SIG-M5 treated with dmso at 0.1 percent for 504 hours (cell line): Measurements from ENCODE around the gene DIAPH3.
A peak's percentile ranks its signal among the peaks of the same experiment; 100 is the strongest.
"Not testable (repeated sequence)": the region's sequence is repeated elsewhere in the genome, so short reads cannot be mapped to it uniquely, and the experiment has no call there.

Experiments
- DNase-seq: peaks from one replicate; lab custom pipeline; 2025; ENCODE audit not compliant: unreplicated experiment; lab: John Stamatoyannopoulos, UW

The DIAPH3 gene, protein sequence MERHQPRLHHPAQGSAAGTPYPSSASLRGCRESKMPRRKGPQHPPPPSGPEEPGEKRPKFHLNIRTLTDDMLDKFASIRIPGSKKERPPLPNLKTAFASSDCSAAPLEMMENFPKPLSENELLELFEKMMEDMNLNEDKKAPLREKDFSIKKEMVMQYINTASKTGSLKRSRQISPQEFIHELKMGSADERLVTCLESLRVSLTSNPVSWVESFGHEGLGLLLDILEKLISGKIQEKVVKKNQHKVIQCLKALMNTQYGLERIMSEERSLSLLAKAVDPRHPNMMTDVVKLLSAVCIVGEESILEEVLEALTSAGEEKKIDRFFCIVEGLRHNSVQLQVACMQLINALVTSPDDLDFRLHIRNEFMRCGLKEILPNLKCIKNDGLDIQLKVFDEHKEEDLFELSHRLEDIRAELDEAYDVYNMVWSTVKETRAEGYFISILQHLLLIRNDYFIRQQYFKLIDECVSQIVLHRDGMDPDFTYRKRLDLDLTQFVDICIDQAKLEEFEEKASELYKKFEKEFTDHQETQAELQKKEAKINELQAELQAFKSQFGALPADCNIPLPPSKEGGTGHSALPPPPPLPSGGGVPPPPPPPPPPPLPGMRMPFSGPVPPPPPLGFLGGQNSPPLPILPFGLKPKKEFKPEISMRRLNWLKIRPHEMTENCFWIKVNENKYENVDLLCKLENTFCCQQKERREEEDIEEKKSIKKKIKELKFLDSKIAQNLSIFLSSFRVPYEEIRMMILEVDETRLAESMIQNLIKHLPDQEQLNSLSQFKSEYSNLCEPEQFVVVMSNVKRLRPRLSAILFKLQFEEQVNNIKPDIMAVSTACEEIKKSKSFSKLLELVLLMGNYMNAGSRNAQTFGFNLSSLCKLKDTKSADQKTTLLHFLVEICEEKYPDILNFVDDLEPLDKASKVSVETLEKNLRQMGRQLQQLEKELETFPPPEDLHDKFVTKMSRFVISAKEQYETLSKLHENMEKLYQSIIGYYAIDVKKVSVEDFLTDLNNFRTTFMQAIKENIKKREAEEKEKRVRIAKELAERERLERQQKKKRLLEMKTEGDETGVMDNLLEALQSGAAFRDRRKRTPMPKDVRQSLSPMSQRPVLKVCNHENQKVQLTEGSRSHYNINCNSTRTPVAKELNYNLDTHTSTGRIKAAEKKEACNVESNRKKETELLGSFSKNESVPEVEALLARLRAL

DNA sequence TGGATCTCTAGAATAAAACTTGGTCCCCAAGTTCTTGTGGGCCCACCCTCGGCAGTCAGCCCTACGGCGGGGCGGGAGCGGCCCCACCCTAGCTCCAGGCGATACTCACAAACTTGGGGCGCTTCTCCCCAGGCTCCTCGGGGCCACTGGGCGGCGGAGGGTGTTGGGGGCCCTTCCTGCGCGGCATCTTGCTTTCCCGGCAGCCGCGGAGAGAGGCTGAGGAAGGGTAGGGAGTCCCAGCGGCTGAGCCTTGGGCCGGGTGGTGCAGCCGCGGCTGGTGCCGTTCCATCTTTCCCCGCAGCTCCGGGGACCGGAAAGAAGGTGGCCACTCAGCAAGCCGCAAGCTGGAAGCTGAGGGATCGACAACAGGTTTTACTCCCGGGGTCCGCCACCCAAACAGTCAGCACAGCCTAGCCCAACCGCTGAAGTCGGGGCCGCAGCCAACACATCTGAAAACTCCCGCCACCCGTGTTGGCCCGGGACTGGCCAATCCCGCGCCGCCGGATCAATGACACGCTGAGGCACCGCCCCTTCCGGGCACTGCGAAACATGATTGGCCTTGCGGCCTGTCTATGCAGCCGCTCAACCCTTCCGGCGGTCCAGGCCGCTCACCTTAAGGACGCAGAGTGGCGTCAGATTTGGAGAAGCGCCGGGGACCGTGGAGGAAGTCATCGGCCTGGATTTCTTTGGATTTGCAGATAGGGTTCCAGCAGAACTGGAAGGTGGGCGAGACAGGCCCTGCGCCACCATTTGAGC, at the start of gene DIAPH3:
TSS of gene DIAPH3 (minus strand) at position 451 of the 756 bp plus-strand sequence. CDS start at position 289, 162 bp downstream.
- peak; percentile 94 for DNase-seq

- no peak for DNase-seq
Measured at GRCh38 chr13:60213236-60213744, 49.6 kb upstream of the DIAPH3 start.

DNA sequence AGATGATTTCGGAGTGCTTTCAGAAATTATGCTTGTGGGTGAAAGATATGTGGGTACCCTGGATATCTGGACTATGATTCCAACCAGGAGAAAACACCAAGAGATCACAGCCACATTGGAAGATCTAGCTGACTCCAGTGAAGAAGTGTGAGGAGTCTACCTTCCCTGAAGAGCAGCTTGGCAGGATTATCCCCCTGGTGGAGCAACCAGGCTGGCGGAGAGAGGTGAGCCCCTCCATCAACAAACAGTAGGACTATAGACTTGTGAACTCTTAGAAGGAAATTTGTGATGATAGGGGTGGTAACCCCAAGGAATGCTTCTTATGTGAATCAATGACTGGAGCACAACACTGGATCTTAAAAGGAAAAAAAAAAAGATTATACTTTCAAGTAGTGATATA, 47.8 kb upstream of the DIAPH3 start:
- no peak for DNase-seq

DNA sequence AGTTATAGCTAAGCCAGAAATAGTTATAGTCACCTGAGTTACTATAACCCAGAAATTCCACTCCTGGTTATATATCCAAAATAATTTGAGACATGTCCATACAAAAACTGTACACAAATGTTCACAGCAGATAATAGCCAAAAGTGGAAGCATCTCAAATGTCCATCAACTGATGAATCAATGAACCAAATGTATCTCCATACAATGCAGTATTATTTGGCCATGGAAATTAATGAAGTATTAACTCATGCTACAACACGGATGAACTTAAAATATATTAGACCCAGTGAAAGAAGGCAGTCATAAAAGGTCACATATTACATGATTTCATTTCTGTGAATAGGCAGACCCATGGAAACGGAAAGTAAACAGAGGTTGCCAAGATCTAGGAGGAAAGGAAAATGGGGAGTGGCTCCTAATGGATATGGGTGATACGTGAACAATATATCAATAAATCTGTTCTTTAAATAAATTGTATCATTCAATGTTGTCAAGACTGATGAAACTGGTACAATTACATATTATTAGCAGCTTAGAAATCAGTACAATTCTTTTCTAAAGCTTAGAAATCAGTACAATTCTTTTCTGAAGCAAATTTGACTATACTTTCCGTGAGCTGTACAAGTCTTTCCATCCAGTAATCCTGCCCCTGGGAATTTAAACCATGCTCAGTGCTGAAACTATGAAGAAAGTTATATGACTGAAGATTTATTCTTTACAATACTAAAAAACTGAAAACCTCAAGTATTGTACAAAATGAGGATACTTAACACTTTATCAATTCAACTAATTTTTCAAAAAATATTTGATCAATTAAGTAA, 47.0 kb upstream of the DIAPH3 start:
- DNase-seq: no peak

- not testable (repeated sequence) for DNase-seq
Measured at GRCh38 chr13:60205499-60205898, 41.8 kb upstream of the DIAPH3 start.

DNA sequence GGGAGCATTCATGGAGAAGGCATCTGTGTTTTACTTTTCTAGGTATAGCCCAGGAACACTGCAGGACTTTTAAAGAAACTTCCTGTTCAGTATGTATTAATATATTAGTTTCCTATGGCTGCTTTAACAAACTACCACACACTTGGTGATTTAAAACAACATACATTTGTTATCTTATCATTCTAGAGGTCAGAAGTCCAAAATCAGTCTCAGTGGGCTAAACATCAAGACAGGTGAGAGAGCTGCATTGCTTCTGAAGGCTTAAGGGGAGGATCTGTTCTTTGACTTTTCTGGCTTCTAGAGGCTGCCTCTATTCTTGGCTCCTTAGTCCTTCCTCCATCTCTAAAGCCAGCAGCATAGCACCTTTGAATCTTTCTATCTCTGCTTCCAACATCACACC, 37.6 kb upstream of the DIAPH3 start:
- DNase-seq: no peak

- not testable (repeated sequence) for DNase-seq
Measured at GRCh38 chr13:60195893-60196292, 32.2 kb upstream of the DIAPH3 start.

- DNase-seq: no peak
Measured at GRCh38 chr13:60182907-60183306, 19.2 kb upstream of the DIAPH3 start.

GRCh38 chr13:60178327-60178726, 14.6 kb upstream of the DIAPH3 start:
- DNase-seq: no peak

- no peak for DNase-seq
Measured at GRCh38 chr13:60175571-60175970, 11.8 kb upstream of the DIAPH3 start.

DNA sequence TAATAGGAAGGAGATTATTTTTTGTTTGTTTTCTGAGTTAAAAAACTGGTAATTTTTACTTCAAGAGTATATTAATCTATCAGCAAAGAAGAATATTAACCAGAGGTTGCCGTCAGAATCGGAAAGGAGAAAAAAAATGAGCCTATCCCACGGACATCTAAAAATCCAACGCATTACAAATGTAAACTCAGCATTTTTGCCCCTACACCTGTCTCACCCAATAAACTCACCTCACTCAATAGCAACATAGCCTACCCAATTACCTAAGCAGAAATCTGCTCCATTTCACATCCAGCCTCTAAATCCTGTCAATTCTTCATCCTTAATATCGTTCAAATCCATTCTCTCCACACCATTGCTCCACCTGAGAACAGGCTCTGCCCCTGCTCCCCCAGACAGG, 10.4 kb upstream of the DIAPH3 start:
- DNase-seq: no peak

DNA sequence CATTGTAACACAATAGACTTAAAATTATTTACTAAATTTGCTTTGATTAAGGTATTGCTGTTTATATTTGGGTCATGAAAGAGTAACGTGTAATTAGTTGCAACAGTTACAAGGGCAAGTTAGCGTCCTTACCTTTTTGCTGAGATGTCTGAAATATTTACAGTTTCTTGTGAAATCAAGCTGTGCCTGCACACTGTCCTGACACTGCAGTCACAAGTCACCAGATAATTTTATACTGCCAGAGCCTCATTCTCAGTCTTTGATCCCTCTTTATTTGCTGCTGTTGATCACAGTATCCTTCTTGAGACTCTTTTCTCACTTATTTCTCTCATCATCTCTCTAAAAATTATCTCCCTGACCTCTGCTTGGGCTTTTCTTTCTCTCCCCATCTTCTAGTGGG, 8.4 kb upstream of the DIAPH3 start:
- DNase-seq: no peak

- DNase-seq: no peak
Measured at GRCh38 chr13:60170414-60170813, 6.7 kb upstream of the DIAPH3 start.

- DNase-seq: no peak
Measured at GRCh38 chr13:60169239-60170031, 5.7 kb upstream of the DIAPH3 start.

GRCh38 chr13:60167121-60167520, 3.4 kb upstream of the DIAPH3 start:
- no peak for DNase-seq

DNA sequence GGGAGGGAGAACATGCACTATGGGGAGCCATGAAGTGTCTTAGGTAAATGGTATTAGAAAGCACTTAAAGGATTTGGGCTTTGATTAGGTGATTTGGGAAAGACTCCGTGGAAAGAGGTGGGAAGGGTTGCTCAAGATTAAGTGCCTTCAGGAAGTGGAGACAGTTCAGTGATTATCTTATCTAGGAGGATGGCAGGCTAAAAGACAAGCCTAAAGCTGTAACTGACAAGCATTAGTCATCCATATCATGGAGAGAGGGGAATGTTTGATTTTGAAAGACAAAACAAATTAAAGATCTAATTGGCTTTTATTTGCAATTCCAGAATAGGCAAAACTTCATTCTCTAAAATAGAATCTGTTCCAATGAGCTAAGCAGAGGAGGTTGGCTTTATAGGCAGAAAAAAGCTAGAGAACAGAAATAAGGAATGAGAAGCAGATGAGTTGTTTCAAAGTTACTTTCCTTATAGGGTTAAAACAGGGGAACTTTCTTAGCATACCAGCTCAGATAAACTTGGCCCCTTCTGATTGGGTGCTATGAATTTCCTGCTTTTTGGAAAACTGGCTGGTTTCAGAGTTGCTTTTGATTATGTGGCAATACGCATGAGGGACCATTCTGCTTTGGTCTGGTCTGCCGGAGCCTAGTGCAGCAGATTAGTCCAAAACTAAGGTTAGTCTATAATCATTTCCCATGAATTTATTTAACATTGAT, 1.8 kb upstream of the DIAPH3 start:
- DNase-seq: no peak

DNA sequence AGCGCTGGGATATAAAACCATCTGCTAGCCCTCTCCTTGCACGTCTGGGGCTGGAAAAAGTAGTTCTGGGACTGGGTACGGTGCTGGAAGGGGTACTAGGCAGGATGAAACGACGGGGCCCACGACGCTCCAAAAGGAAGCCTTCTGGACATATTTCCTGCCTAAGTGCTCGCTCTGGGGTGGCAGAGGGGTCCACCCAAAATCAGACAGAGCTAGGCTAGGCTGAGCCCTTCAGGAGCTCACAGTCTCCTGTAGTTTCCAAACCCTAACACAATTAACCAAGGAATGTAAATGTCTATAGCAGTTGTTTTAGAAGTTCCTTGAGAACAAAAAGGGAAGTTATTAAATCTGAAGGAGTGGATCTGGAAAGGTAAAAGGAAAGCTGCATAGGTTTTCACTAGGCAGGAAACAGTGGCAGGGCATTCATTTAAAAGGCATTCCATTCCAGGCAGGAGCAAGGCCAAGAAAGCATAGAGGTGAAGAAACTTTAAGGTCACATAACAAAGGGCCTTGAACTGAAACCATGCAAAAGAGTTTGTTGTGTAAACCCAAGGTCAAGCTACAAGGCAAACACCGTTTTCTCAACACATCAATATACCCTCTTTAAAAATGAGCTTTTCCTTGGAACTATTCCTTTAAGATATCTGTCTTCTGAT, 634 bp upstream of the DIAPH3 start:
- no peak for DNase-seq

DNA sequence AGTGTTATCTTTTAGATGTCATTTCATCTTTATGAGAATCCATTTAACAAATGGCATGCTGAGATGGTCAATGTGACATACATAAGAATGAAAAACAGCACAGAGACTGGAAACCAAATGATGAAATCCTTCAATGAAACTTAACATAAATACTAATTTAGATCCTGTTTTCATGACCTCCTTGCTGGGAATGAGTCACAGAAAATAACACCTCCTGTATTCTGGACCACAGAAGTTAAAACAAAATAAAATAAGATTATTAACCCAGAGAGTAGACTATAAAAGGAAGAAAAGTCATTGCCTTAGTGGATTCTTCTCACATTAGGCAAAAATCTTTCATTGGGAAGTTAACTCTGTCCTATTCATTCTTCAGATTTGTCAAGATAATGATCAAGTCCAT, 1.6 kb downstream of the DIAPH3 start:
- DNase-seq: peak; percentile 14
